ENCODE data around the gene MRPS7. TPM values are rescaled to one million over a fixed set of nuclear protein-coding genes. Genes with fewer than 3 reads are reported as not detected.

The MRPS7 gene
- total and polyA plus RNA-seq, 8 donors, result 41.0 to 70.4 (median 58.0) TPM

DNA sequence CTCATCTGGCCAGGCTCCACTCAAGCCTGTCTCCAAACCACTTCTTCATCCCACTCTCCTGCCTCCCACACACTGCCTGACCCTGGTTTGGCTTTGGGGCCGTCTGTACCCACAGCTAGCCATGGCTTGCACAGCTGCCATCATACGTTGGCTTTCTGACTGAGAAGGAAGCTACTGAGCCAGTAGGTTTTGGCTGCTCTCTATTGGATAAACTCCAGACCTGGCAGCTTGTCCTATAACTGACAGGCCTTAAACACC, 5.4 kb downstream of the MRPS7 start:
- no peak overlapping the region for H3K4me3 ChIP-seq
- peaks cover 17 to 73% of the 10 kb centered on the region in 2 donors for H3K4me1 ChIP-seq
- H3K27ac ChIP-seq, result peak overlapping the region in 1 of 2 donors; percentile 25
- peaks cover 0 to 46% of the 10 kb centered on the region in 2 donors for H3K36me3 ChIP-seq
- no peak for TF ChIP-seq CTCF (IDR thresholded peaks at IDR 0.05)
- ATAC-seq, result no peak
- DNase-seq, result peak in 1 of 4 donors; percentile 53
- no peaks in the 10 kb centered on the region for H3K9me3 ChIP-seq
- no peaks in the 10 kb centered on the region for H3K27me3 ChIP-seq
- intact Hi-C loops (cut with DNase I), result no loop called here

- intact Hi-C loops (cut with DNase I), result no loop called here
- Histone ChIP-seq H3K27me3 (no peaks in the 10 kb centered on the region), H3K9me3 (no peaks in the 10 kb centered on the region), H3K4me3 (no peak overlapping the region), H3K4me1 (peaks cover 16 to 73% of the 10 kb centered on the region in 2 donors), H3K36me3 (peaks cover 0 to 51% of the 10 kb centered on the region in 2 donors), H3K27ac (peak overlapping the region in 1 of 2 donors; percentile 25)
- TF ChIP-seq CTCF (IDR thresholded peaks at IDR 0.05), result no peak
- DNase-seq, result no peak
- ATAC-seq, result no peak
These were observed 5.9 kb downstream of the MRPS7 start for GRCh38 chr17:75267411-75268232.

DNA sequence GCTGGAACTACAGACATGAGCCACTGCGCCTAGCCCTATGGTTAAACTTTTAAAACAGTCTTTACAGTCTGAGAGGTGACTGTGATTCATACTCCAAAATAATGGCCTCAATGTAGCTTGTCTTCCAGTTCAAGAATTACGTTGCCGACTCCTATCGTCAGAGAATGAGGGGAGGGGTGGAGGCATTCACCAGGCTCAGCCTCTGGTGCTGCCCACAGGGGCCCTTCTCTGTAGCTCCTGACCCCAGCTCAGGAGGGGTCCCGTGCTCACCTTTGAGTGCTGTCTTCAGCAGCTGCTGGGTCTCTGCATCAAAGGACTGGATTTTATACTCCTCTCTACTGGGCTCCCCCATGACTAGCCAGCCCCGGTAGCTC, 8.2 kb downstream of the MRPS7 start:
- peak overlapping the region; percentile 86 to 93 for H3K4me3 ChIP-seq
- no peaks in the 10 kb centered on the region for H3K9me3 ChIP-seq
- DNase-seq (no peak), ATAC-seq (no peak)
- no peaks in the 10 kb centered on the region for H3K27me3 ChIP-seq
- H3K36me3 ChIP-seq, result peaks cover 0 to 51% of the 10 kb centered on the region in 2 donors
- H3K27ac ChIP-seq, result peak overlapping the region; percentile 95
- peaks cover 13 to 73% of the 10 kb centered on the region in 2 donors for H3K4me1 ChIP-seq
- intact Hi-C loops (cut with DNase I), result no loop called here
- TF ChIP-seq CTCF (IDR thresholded peaks at IDR 0.05), result no peak

- Histone ChIP-seq H3K27ac (peak overlapping the region; percentile 95), H3K36me3 (peaks cover 0 to 51% of the 10 kb centered on the region in 2 donors), H3K4me1 (peaks cover 13 to 68% of the 10 kb centered on the region in 2 donors), H3K4me3 (peak overlapping the region; percentile 86 to 93), H3K27me3 (no peaks in the 10 kb centered on the region), H3K9me3 (no peaks in the 10 kb centered on the region)
- intact Hi-C loops (cut with DNase I), result no loop called here
- DNase-seq, result peak in 3 of 4 donors; percentile 70 to 91 (median 72)
- TF ChIP-seq CTCF (IDR thresholded peaks at IDR 0.05), result no peak
- ATAC-seq, result peak; percentile 63
These were observed 8.7 kb downstream of the MRPS7 start for GRCh38 chr17:75270218-75270965.

GRCh38 chr17:75270966-75271232, 9.2 kb downstream of the MRPS7 start, which contains the start of gene MIF4GD:
Gene MIF4GD, minus strand, starts transcription at chr17:75271231. Its CDS starts 1,036 bp downstream, at chr17:75270195.
- intact Hi-C loops (cut with DNase I), result no loop called here
- ATAC-seq (no peak), DNase-seq (peak in 1 of 4 donors; percentile 73)
- peaks cover 13 to 63% of the 10 kb centered on the region in 2 donors for H3K4me1 ChIP-seq
- H3K27me3 ChIP-seq, result no peaks in the 10 kb centered on the region
- peaks cover 0 to 50% of the 10 kb centered on the region in 2 donors for H3K36me3 ChIP-seq
- no peak for TF ChIP-seq CTCF (IDR thresholded peaks at IDR 0.05)
- H3K27ac ChIP-seq, result peak within 1 kb of the TSS; percentile 95
- no peaks in the 10 kb centered on the region for H3K9me3 ChIP-seq
- peak within 1 kb of the TSS; percentile 86 to 93 for H3K4me3 ChIP-seq
